Activated naive CD8-positive, alpha-beta T cell treated with anti-CD3 and anti-CD28 coated beads, Interleukin-2, amount 50 U/mL, for 24 hours (primary cell): ENCODE measurements around the gene LAYN.

ENCODE experiments used
- ATAC-seq: fragments of 150-1000 bp; cut with Tn5 transposase; one replicate; pipeline ENCODE4 v1.10.0; 2021
- DNase-seq: peaks from one replicate; pipeline ENCODE4 v3.0.0; 2021
- H3K27ac Mint-ChIP-seq: one replicate; pipeline ENCODE4 v1.8.0; 2021; ENCODE audit warnings: mild to moderate bottlenecking, mixed read lengths
- H3K27me3 Mint-ChIP-seq: one replicate; pipeline ENCODE4 v1.8.0; 2021; ENCODE audit warnings: mixed read lengths
- H3K36me3 Mint-ChIP-seq: one replicate; pipeline ENCODE4 v1.8.0; 2021; ENCODE audit warnings: low read depth, mixed read lengths
- H3K4me1 Mint-ChIP-seq: one replicate; pipeline ENCODE4 v1.8.0; 2021; ENCODE audit warnings: mixed read lengths
- H3K4me3 Mint-ChIP-seq: one replicate; pipeline ENCODE4 v1.8.0; 2021; ENCODE audit warnings: mild to moderate bottlenecking, moderate library complexity, mixed read lengths
- H3K9me3 Mint-ChIP-seq: one replicate; pipeline ENCODE4 v1.8.0; 2021; ENCODE audit warnings: mixed read lengths

The LAYN gene

DNA sequence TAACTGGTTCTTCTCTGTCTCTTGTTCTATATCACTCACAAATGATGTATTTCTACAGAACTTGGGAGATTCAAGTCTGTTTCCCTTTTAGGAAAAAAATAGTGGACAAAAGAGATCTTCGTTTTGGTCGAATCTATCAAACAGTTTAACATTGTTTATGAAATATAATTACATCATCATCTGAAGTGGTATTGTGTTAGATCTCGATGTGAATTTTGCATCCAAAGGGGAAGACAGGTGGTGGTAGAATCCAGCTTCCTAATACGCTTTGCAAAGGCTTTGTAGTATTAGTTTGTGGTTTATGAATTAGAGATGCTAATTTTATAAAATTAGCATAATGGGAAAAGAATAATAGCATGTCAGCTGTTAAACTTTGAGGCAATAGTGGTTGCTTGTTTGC is 65.2 kb downstream of the LAYN start:
- H3K4me3 Mint-ChIP-seq = no peak overlapping the region
- H3K27me3 Mint-ChIP-seq = no peaks in the 10 kb centered on the region
- no peak for ATAC-seq
- no peak overlapping the region for H3K27ac Mint-ChIP-seq
- H3K36me3 Mint-ChIP-seq = no peaks in the 10 kb centered on the region
- no peaks in the 10 kb centered on the region for H3K9me3 Mint-ChIP-seq
- H3K4me1 Mint-ChIP-seq = peaks cover 30% of the 10 kb centered on the region
- no peak for DNase-seq

GRCh38 chr11:111606986-111607385 is 66.5 kb downstream of the LAYN start:
- Mint-ChIP-seq H3K4me1 (peaks cover 25% of the 10 kb centered on the region), H3K27me3 (no peaks in the 10 kb centered on the region), H3K36me3 (no peaks in the 10 kb centered on the region), H3K4me3 (no peak overlapping the region), H3K9me3 (no peaks in the 10 kb centered on the region), H3K27ac (no peak overlapping the region)
- ATAC-seq (no peak), DNase-seq (no peak)

- ATAC-seq (no peak), DNase-seq (no peak)
- peaks cover 27% of the 10 kb centered on the region for H3K4me1 Mint-ChIP-seq
- H3K27me3 Mint-ChIP-seq = no peaks in the 10 kb centered on the region
- H3K36me3 Mint-ChIP-seq = no peaks in the 10 kb centered on the region
- H3K9me3 Mint-ChIP-seq = no peaks in the 10 kb centered on the region
- H3K27ac Mint-ChIP-seq = no peak overlapping the region
- H3K4me3 Mint-ChIP-seq = no peak overlapping the region
Observed at GRCh38 chr11:111607751-111608150, 67.2 kb downstream of the LAYN start.
